Neuron (in vitro differentiated cells): ENCODE results near the gene ZNF594.
"Not testable (repeated sequence)": the region's sequence is repeated elsewhere in the genome, so short reads cannot be mapped to it uniquely, and the experiment has no call there.

Experiments used
- H2AFZ ChIP-seq: one replicate; pipeline ENCODE4 v1.6.1; 2013; ENCODE audit warnings: low read depth, mild to moderate bottlenecking, inconsistent platforms, low read length, moderate library complexity
- H3K27me3 ChIP-seq: one replicate; pipeline ENCODE4 v1.6.1; 2013; ENCODE audit warnings: low read length; ENCODE audit not compliant: insufficient read depth
- H3K36me3 ChIP-seq: one replicate; pipeline ENCODE4 v1.6.1; 2013; ENCODE audit warnings: low read length; ENCODE audit not compliant: insufficient read depth
- H3K4me1 ChIP-seq: one replicate; pipeline ENCODE4 v1.6.1; 2013; ENCODE audit warnings: low read length; ENCODE audit not compliant: insufficient read depth
- H3K4me3 ChIP-seq: 2 replicates; pipeline ENCODE4 v1.5.1; 2013; ENCODE audit warnings: mild to moderate bottlenecking, low read length, moderate library complexity
- H3K9me3 ChIP-seq: one replicate; pipeline ENCODE4 v1.6.1; 2013; ENCODE audit warnings: low read length

Gene ZNF594

GRCh38 chr17:5129770-5130169 is 61.9 kb downstream of the ZNF594 start:
- not testable (repeated sequence) for H2AFZ ChIP-seq, H3K4me3 ChIP-seq, H3K36me3 ChIP-seq, H3K27me3 ChIP-seq, H3K4me1 ChIP-seq, H3K9me3 ChIP-seq
